GM18861 (cell line): ENCODE results near the gene ZNF593OS.

Experiments used
- ATAC-seq: cut with Tn5 transposase; IDR thresholded peaks from one replicate; pipeline ENCODE4 v1.9.1; 2021; ENCODE audit not compliant: unreplicated experiment

The ZNF593OS gene

DNA sequence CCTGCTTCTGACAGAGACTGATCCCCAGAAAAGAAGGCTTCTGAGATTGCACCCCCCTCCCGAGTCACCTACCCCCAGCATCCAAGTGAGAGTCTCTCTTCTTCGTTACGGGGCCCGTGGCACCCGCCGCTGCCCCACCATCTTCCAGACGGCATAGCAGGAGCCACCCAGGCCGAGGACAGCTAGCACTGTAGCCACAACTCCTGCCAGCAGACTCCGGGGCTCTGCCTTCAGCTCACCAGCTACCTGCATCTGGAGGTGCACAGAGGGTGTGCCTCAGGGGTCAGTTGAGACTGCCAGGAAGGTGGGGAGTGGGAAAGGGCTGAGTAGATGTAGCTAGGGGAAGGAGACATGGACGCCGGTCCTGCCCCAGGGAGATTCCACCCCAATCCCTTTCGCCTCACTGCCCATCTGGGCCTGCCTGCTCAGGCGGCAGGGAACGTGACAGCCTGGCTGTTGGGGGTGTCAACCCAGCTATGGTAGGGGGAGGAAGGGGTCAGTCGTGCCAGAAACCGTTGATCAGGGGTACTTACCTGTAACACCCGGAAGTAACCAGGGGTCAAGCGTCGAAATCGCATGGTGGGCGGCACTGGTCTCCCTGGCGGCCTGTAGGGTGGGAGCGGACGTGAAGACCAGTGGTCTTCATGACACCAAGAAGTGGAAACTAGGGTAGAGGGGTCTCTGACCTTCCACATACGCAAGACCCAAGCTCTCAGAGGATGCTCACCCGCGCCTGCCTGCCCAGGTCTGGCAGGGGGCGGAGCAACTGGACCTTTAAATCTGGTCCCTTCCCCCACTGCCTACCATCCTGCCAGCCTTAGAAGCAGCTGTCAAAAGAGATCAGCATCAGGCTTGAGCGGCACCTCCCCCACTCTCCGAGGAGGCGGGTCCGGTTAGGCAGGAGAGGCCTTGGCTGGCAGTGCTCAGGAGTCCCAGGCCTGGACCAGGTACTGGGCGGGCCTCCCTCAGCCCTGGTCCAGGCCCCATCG, at the start of gene ZNF593OS:
Gene ZNF593OS (minus strand): TSS at position 749 of the 989 bp plus-strand sequence. CDS start 171 bp downstream, at position 578.
- no peak for ATAC-seq

- no peak for ATAC-seq
Observed at GRCh38 chr1:26221094-26221493, 49.5 kb upstream of the ZNF593OS start.

GRCh38 chr1:26220199-26220912, 48.7 kb upstream of the ZNF593OS start:
- no peak for ATAC-seq

DNA sequence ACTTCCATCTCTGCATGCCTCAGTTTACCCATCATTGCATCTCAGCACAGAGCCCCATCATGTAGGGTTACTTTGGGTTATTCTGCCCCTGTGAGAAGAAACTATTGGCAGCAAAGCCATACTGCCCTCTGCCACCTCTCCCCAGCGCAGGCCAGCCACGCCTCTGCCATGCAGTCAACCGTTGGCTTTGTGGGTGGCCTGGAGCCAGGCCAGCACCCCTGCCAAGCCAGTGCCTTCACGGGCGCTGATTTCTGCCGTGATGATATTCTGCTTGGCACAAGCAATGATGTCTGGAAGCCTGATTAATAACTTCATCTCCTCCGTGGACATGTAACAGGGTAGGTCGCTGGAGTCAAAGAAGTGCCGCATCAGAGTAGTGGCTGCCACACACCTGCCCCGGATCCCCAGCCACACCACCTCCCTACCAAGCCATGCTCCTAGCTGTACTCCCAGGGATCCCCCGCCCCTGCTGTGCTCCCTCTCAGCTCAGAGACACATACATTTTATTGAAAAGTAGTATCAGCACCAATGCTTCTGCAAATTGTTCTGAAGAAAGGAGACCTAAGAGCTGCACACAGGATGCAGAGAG, 47.4 kb upstream of the ZNF593OS start:
- no peak for ATAC-seq

- no peak for ATAC-seq
Observed at GRCh38 chr1:26215246-26215645, 43.6 kb upstream of the ZNF593OS start.

DNA sequence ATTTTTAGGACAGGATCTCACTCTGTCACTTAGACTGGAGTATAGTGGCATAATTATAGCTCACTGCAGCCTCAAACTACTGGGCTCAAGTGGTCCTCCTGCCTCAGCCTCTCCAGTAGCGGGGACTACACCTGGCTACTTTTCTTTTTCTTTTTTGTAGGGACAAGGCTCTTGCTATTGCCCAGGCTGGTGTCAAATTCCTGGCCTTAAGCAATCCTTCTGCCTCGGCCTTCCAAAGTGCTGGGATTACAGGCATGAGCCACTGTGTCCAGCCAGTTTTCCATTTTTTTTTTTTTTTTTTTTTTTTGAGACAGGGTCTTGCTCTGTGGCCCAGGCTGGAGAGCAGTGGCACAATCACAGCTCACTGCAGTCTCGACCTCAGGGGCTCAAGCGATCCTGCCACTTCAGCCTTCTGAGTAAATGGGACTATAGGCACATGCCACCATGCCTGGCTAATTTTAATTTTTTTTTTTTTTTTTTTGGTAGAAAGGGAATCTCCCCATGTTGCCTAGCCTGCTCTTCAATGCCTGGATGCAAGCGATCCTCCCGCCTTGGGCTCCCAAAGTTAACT, 41.8 kb upstream of the ZNF593OS start:
- ATAC-seq = no peak

- no peak for ATAC-seq
Observed at GRCh38 chr1:26212726-26213125, 41.1 kb upstream of the ZNF593OS start.

GRCh38 chr1:26210147-26210870, 38.7 kb upstream of the ZNF593OS start:
- no peak for ATAC-seq

DNA sequence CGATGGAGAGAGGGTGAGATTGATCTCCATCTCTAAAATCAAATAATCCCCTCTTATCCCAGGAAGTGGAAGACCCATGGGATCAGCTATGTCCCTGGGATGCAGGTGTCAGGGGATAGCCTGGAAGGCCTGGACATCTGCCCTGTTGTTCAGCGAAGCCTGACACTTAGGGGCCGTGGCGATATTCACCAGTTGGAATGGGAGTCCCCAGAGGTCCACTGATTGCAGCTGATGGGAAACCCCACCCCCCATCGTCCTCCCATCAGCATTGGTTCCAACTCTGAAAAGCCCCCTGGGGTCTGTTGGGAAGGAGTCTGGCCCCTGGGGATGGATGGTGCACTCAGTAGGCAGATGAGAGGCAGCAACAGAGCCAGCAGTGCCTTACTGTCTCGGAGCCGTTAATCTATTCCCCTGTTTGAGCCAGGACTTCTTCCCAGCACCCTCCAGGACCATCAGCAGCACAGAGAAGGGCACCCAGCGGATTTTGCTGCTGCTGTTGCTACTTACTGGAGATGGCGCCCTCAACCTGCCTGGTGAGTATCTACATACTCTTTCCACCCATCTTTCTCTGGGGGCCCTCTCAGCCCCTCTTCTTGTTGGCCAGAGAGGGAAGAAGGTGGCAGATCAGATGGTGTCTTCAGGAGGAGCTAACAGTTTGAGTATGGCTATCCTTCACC, 32.1 kb upstream of the ZNF593OS start:
- no peak for ATAC-seq

GRCh38 chr1:26200413-26200812, 28.8 kb upstream of the ZNF593OS start:
- ATAC-seq = no peak

GRCh38 chr1:26197813-26198212, 26.2 kb upstream of the ZNF593OS start:
- no peak for ATAC-seq

GRCh38 chr1:26197301-26197700, 25.7 kb upstream of the ZNF593OS start:
- no peak for ATAC-seq

DNA sequence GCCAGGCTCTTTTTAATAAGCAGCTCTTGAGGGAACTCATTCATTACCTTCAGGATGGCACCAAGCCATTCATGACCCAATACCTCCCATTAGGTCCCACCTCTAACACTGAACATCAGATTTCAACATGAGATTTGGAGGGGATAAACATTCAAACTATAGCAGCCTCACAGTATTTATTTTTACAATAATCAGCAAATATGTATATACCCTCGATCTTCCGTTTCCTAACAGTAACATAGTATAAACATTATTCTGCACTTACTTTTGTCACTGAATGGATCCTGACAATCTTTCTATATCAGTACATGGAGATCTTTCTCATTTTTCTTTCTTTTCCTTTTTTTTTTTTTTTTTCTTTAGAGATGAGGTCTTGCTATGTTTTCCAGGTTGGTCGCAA, 24.2 kb upstream of the ZNF593OS start:
- no peak for ATAC-seq

DNA sequence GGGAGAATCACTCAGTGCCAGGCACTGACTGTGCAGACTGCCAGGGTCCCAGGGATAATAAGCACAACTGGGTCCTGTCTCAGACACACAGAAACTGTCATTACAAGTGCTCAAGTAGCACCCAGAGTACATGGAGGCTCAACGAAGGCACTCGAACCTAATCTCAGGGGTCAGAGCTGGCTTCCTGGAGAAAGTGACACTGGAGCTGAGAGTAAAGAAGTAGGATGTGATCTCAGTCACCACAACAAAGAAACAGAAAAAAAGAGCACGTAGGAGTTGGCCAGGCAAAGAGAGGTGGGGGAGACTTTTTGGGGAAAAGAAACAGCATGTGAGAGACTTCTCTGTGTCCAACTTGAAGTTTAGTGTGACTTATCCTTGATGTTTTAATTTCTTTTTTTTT, 20.1 kb upstream of the ZNF593OS start:
- ATAC-seq = no peak

- no peak for ATAC-seq
Observed at GRCh38 chr1:26190373-26190987, 18.8 kb upstream of the ZNF593OS start, which contains the start of gene CATSPER4. Gene CATSPER4, plus strand, starts transcription at chr1:26190602. Its CDS starts 26 bp downstream, at chr1:26190628.

GRCh38 chr1:26189751-26190275, 18.2 kb upstream of the ZNF593OS start:
- ATAC-seq = no peak

GRCh38 chr1:26189331-26189730, 17.7 kb upstream of the ZNF593OS start:
- no peak for ATAC-seq

GRCh38 chr1:26188477-26188876, 16.8 kb upstream of the ZNF593OS start:
- no peak for ATAC-seq

DNA sequence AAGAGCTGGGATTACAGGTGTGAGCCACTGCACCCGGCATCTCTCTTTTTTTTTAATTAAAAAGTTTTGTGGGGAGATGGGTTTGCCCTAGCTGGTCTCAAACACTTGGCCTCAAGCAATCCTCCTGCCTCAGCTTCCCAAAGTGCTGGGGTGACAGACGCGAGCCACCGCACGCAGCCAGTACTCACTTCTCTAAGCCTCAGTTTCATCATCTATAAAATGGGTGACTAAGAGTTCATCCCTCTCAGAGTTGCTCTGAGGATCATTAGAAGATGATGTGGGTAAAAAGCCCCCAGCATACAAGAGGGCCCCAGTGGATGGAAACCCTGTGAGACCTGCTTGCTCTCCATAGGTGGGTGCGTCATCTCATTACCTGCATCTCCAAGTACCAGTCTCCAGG, 16.2 kb upstream of the ZNF593OS start:
- no peak for ATAC-seq
